Stimulated activated CD4-positive, alpha-beta T cell treated with anti-CD3 and anti-CD28 coated beads, Interleukin-2, amount 100 ng/mL, for 4 hours (primary cell): ENCODE results near the gene CABP2.

ENCODE experiments used
- DNase-seq: peaks from one replicate; pipeline ENCODE4 v3.0.0-alpha.2; 2020; ENCODE audit warnings: low read depth

Gene CABP2

GRCh38 chr11:67472882-67473281 is 50.4 kb downstream of the CABP2 start:
- no peak for DNase-seq

DNA sequence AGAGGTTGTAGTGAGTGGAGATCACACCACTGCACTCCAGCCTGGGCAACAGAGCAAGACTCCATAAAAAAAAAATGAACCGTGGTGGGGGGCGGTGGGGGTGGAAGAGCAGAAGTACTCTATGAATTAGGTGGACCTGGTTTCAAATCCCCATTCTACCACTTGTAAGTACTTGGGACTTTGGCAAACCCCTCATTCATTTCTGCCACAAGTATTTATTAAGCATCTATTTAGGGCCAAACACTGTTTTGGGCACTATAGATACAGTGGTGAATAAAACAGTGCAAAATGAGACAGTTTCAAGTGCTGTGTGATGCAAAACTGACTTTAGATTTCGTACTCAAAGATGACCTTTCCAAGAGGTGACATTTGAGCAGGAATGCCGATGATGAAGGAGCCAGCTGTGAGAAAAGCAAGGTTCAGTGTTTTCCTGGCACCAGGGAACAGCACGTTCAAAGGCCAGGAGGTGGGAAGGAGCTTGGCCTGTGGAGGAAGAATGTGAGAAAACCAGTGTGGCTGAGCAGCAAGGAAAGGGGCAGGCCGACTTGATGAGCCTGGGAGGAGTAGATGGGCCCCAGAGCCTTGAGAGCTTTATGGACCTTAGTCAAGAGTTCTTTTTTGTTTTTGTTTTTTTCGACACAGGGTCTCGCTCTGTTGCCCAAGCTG is 52.8 kb downstream of the CABP2 start:
- no peak for DNase-seq

DNA sequence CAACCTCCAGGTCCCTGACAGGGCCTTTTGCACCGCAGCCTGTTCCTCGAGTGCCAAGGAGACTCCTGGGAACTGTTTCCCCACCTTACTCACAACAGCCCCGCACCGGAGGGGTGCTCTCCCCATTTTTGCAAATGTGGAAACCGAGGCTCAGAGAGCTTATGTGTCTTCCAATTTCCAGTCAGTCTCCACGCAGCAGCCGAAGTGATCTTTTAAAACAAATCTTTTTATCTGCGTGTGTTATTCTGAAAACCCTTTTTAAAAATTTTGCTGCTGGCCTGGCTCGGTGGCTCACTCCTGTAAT is 53.8 kb downstream of the CABP2 start:
- no peak for DNase-seq
